Nephron progenitor cell (in vitro differentiated cells): ENCODE results near the gene IFNGR1.

Experiments used
- DNase-seq: peaks from one replicate; pipeline ENCODE4 v3.0.0; 2021
- H3K27ac Mint-ChIP-seq: 2 replicates; pipeline ENCODE4 v1.8.0; 2021; ENCODE audit warnings: mild to moderate bottlenecking, moderate library complexity, mixed read lengths
- H3K27me3 Mint-ChIP-seq: 2 replicates; pipeline ENCODE4 v1.8.0; 2021; ENCODE audit warnings: mild to moderate bottlenecking, low read depth, mixed read lengths; ENCODE audit not compliant: poor library complexity
- H3K36me3 Mint-ChIP-seq: 2 replicates; pipeline ENCODE4 v1.8.0; 2021; ENCODE audit warnings: low read depth, mixed read lengths
- H3K4me1 Mint-ChIP-seq: 2 replicates; pipeline ENCODE4 v1.8.0; 2021; ENCODE audit warnings: mixed read lengths
- H3K4me3 Mint-ChIP-seq: 2 replicates; pipeline ENCODE4 v1.8.0; 2021; ENCODE audit warnings: mild to moderate bottlenecking, moderate library complexity, mixed read lengths
- H3K9me3 Mint-ChIP-seq: 2 replicates; pipeline ENCODE4 v1.8.0; 2021; ENCODE audit warnings: mild to moderate bottlenecking, moderate library complexity, mixed read lengths
- TF ChIP-seq, protein P1 (sequence below): fragments of 200-600 bp; sonication (generic); IDR thresholded peaks from 2 replicates; pipeline ENCODE4 v1.5.0; 2021; ENCODE audit warnings: antibody characterized with exemption

The IFNGR1 gene

GRCh38 chr6:137175157-137175867 lies 43.9 kb downstream of the IFNGR1 start:
- Mint-ChIP-seq H3K4me1 (peaks cover 5% of the 10 kb centered on the region), H3K4me3 (no peak overlapping the region), H3K36me3 (no peaks in the 10 kb centered on the region), H3K27me3 (peaks cover 4% of the 10 kb centered on the region), H3K27ac (no peak overlapping the region), H3K9me3 (peaks cover 13% of the 10 kb centered on the region)
- TF ChIP-seq, protein P1, sequence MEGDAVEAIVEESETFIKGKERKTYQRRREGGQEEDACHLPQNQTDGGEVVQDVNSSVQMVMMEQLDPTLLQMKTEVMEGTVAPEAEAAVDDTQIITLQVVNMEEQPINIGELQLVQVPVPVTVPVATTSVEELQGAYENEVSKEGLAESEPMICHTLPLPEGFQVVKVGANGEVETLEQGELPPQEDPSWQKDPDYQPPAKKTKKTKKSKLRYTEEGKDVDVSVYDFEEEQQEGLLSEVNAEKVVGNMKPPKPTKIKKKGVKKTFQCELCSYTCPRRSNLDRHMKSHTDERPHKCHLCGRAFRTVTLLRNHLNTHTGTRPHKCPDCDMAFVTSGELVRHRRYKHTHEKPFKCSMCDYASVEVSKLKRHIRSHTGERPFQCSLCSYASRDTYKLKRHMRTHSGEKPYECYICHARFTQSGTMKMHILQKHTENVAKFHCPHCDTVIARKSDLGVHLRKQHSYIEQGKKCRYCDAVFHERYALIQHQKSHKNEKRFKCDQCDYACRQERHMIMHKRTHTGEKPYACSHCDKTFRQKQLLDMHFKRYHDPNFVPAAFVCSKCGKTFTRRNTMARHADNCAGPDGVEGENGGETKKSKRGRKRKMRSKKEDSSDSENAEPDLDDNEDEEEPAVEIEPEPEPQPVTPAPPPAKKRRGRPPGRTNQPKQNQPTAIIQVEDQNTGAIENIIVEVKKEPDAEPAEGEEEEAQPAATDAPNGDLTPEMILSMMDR: no peak
- no peak for DNase-seq

GRCh38 chr6:137173501-137173900 lies 45.7 kb downstream of the IFNGR1 start, which contains the start of gene IL22RA2:
Gene IL22RA2, minus strand, starts transcription at chr6:137173644. Its CDS starts 11,895 bp downstream, at chr6:137161749.
- H3K4me3 Mint-ChIP-seq: no peak within 1 kb of the TSS
- no peak within 1 kb of the TSS for H3K27ac Mint-ChIP-seq
- H3K27me3 Mint-ChIP-seq: peaks cover 11% of the 10 kb centered on the region
- TF ChIP-seq, protein P1: no peak
- peaks cover 5% of the 10 kb centered on the region for H3K4me1 Mint-ChIP-seq
- peaks cover 5% of the 10 kb centered on the region for H3K9me3 Mint-ChIP-seq
- no peaks in the 10 kb centered on the region for H3K36me3 Mint-ChIP-seq
- DNase-seq: no peak

GRCh38 chr6:137172734-137173431 lies 46.3 kb downstream of the IFNGR1 start:
- no peak overlapping the region for H3K27ac Mint-ChIP-seq
- H3K4me1 Mint-ChIP-seq: peaks cover 5% of the 10 kb centered on the region
- peaks cover 5% of the 10 kb centered on the region for H3K9me3 Mint-ChIP-seq
- no peak overlapping the region for H3K4me3 Mint-ChIP-seq
- TF ChIP-seq, protein P1: no peak
- H3K27me3 Mint-ChIP-seq: peaks cover 11% of the 10 kb centered on the region
- no peak for DNase-seq
- H3K36me3 Mint-ChIP-seq: no peaks in the 10 kb centered on the region

DNA sequence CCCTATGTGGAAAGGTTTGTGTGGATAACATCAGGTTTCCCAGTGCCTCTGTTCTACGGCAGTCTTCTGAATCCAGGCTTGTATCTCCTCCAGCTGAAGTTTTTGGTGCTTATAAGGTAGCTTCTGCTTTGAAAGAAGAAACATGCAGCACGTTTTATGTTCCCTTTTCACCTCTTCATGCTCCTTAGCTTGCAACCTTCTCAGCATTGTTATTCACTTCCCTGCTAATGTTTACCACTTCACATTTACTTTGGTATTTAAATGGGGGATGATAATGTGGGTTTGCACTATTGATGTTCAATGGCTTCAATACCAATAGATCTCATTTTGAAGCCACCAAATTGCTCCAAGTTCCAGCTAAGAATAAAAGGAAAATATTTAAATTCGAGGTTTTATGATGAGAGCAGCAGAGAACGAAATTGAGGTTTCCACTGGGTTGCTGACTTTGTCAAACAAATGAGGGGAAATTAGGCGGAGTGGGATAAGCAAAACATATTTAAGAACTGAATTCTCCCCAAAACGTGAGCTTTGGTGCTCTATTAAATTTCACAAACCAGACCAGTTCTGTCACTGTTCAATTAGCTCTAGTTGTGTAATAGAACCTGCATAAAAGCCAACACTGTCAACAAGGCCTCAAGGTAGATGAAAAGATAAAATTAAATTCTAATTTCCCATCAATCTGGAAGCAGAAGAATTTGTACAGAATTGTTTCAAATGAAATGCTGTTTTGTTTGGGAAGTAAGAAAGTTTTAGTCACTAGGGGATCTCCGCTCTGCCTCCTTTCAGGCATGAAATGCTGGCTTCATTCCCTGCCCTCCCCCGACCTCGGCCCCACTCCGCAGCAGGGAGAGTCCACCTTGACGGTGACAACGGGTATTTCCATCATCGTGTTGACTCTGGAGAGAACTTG lies 47.1 kb downstream of the IFNGR1 start:
- H3K9me3 Mint-ChIP-seq: peaks cover 10% of the 10 kb centered on the region
- peaks cover 5% of the 10 kb centered on the region for H3K4me1 Mint-ChIP-seq
- H3K4me3 Mint-ChIP-seq: no peak overlapping the region
- no peaks in the 10 kb centered on the region for H3K36me3 Mint-ChIP-seq
- H3K27ac Mint-ChIP-seq: no peak overlapping the region
- DNase-seq: no peak
- H3K27me3 Mint-ChIP-seq: peaks cover 11% of the 10 kb centered on the region
- TF ChIP-seq, protein P1: no peak

DNA sequence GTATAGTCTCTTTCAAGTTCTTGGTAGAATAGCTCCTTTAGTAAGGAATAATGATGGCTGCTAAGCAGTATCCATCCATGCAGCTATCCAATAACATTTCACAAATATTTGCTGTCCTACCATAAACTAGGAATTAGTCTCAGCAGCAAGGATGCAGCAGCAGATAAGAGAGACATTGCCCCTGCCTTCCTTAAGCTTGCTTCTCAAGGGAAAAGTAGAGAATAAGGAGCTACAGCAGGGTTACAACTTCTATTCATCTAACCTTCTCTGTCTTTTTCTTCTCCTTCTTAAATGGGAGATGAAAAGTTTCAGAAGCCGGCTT lies 48.2 kb downstream of the IFNGR1 start:
- Mint-ChIP-seq H3K27ac (no peak overlapping the region), H3K4me3 (no peak overlapping the region), H3K9me3 (peaks cover 14% of the 10 kb centered on the region), H3K36me3 (no peaks in the 10 kb centered on the region), H3K4me1 (peaks cover 5% of the 10 kb centered on the region), H3K27me3 (peaks cover 11% of the 10 kb centered on the region)
- TF ChIP-seq, protein P1: no peak
- no peak for DNase-seq
